HG02870 (cell line): ENCODE results near the gene ZBTB42.

ENCODE experiments used
- ATAC-seq: cut with Tn5 transposase; IDR thresholded peaks from one replicate; pipeline ENCODE4 v1.9.1; 2021; ENCODE audit warnings: mild to moderate bottlenecking, moderate library complexity; ENCODE audit not compliant: unreplicated experiment

Gene ZBTB42

GRCh38 chr14:104800771-104801519 lies at the start of gene ZBTB42:
TSS of gene ZBTB42 (plus strand) at chr14:104801101. CDS start at chr14:104801198, 97 bp downstream.
- no peak for ATAC-seq

GRCh38 chr14:104751539-104752422 lies 49.1 kb upstream of the ZBTB42 start:
- no peak for ATAC-seq

GRCh38 chr14:104752423-104752734 lies 48.5 kb upstream of the ZBTB42 start:
- ATAC-seq, result peak; percentile 79

- ATAC-seq, result peak; percentile 91
These were observed 48.0 kb upstream of the ZBTB42 start, which contains the start of gene SIVA1 for GRCh38 chr14:104752735-104753527. TSS of gene SIVA1 (plus strand) at chr14:104753147. CDS start at chr14:104753202, 55 bp downstream.

- ATAC-seq, result no peak
These were observed 47.2 kb upstream of the ZBTB42 start for GRCh38 chr14:104753528-104754212.

- ATAC-seq, result no peak
These were observed 46.6 kb upstream of the ZBTB42 start for GRCh38 chr14:104754213-104754851.

- ATAC-seq, result no peak
These were observed 45.3 kb upstream of the ZBTB42 start for GRCh38 chr14:104755621-104756020.

GRCh38 chr14:104756477-104757237 lies 44.2 kb upstream of the ZBTB42 start:
- ATAC-seq, result no peak

GRCh38 chr14:104757238-104757585 lies 43.7 kb upstream of the ZBTB42 start:
- no peak for ATAC-seq

- no peak for ATAC-seq
These were observed 43.1 kb upstream of the ZBTB42 start for GRCh38 chr14:104757681-104758392.

- no peak for ATAC-seq
These were observed 41.6 kb upstream of the ZBTB42 start for GRCh38 chr14:104758981-104759969.

GRCh38 chr14:104765517-104765916 lies 35.4 kb upstream of the ZBTB42 start:
- ATAC-seq, result no peak

GRCh38 chr14:104766256-104766862 lies 34.5 kb upstream of the ZBTB42 start:
- ATAC-seq, result no peak

- no peak for ATAC-seq
These were observed 33.9 kb upstream of the ZBTB42 start for GRCh38 chr14:104766863-104767633.

- no peak for ATAC-seq
These were observed 33.3 kb upstream of the ZBTB42 start for GRCh38 chr14:104767634-104767918.

- no peak for ATAC-seq
These were observed 32.2 kb upstream of the ZBTB42 start for GRCh38 chr14:104768437-104769323.
